BJ (cell line): ENCODE data around the gene JMJD7. TPM values are rescaled to one million over a fixed set of nuclear protein-coding genes. Genes with fewer than 3 reads are reported as not detected.

Experiments used
- CTCF ChIA-PET: fragments of 350-600 bp; formaldehyde crosslinking; extraction: SDS; loops from one replicate; lab custom pipeline; 2021; ENCODE audit warnings: antibody characterized with exemption, inconsistent platforms; lab: Yijun Ruan, JAX
- POLR2A ChIA-PET: fragments of 300-600 bp; sonication (Branson Sonifier 250); formaldehyde crosslinking; extraction: SDS; loops from one replicate; lab custom pipeline; 2021; ENCODE audit warnings: antibody characterized with exemption; lab: Charles Lee
- DNase-seq: peaks from one replicate; pipeline ENCODE4 v3.0.0-alpha.2; 2011; ENCODE audit warnings: low read depth
- H3K27me3 ChIP-seq: 2 replicates; pipeline ENCODE4 v1.6.0; 2011; ENCODE audit warnings: low read length; ENCODE audit not compliant: control insufficient read depth, insufficient read depth
- H3K36me3 ChIP-seq: 2 replicates; pipeline ENCODE4 v1.5.1; 2011; ENCODE audit warnings: low read length; ENCODE audit not compliant: control insufficient read depth, insufficient read depth
- H3K4me3 ChIP-seq: 2 replicates; pipeline ENCODE4 v1.5.1; 2011; ENCODE audit warnings: low read depth, mild to moderate bottlenecking, control low read depth, low read length
- CTCF ChIP-seq: IDR thresholded peaks from 2 replicates; pipeline ENCODE4 v1.5.1; 2011; ENCODE audit warnings: low read depth, mild to moderate bottlenecking, control low read depth, inconsistent platforms, low read length, moderate library complexity; ENCODE audit not compliant: insufficient read depth
- polyA plus RNA-seq: library from polyadenylated mRNA; depleted of rRNA; stranded (reverse); fragments of >200 nt; gene quantifications from 2 replicates; pipeline ENCODE4 v1.2.3, GENCODE V29; 2011

The JMJD7 gene
- polyA plus RNA-seq, 1 experiment, result 3.4 TPM

- DNase-seq, result no peak
- Histone ChIP-seq H3K36me3 (no peaks in the 10 kb centered on the region), H3K4me3 (no peak overlapping the region), H3K27me3 (peaks cover 7% of the 10 kb centered on the region)
- TF ChIP-seq CTCF, result no peak
- ChIA-PET CTCF (interaction anchor here (0.8 kb wide), 1 partner anchor 11 kb away, joined by 3 read pairs; no protein-coding TSS in a partner anchor), POLR2A (no interaction called here)
Observed at GRCh38 chr15:41869770-41870688, 42.1 kb downstream of the JMJD7 start.

GRCh38 chr15:41870689-41871081, 42.8 kb downstream of the JMJD7 start:
- POLR2A ChIA-PET, result no interaction called here
- Histone ChIP-seq H3K36me3 (no peaks in the 10 kb centered on the region), H3K27me3 (peaks cover 7% of the 10 kb centered on the region), H3K4me3 (no peak overlapping the region)
- TF ChIP-seq CTCF, result no peak
- CTCF ChIA-PET, result interaction anchor here (0.8 kb wide), 1 partner anchor 10 kb away, joined by 3 read pairs; no protein-coding TSS in a partner anchor
- no peak for DNase-seq

- Histone ChIP-seq H3K4me3 (no peak overlapping the region), H3K27me3 (peaks cover 7% of the 10 kb centered on the region), H3K36me3 (no peaks in the 10 kb centered on the region)
- CTCF ChIA-PET, result interaction anchor here (0.8 kb wide), 1 partner anchor 10 kb away, joined by 3 read pairs; no protein-coding TSS in a partner anchor
- no peak for TF ChIP-seq CTCF
- POLR2A ChIA-PET, result no interaction called here
- no peak for DNase-seq
Observed at GRCh38 chr15:41871175-41871905, 43.4 kb downstream of the JMJD7 start.

- Histone ChIP-seq H3K36me3 (no peaks in the 10 kb centered on the region), H3K27me3 (peaks cover 10% of the 10 kb centered on the region), H3K4me3 (no peak overlapping the region)
- TF ChIP-seq CTCF, result no peak
- DNase-seq, result no peak
- ChIA-PET POLR2A (no interaction called here), CTCF (no interaction called here)
Observed at GRCh38 chr15:41872166-41872747, 44.4 kb downstream of the JMJD7 start.
